Endothelial cell of umbilical vein (primary cell): ENCODE measurements around the gene SMAD3.

Experiments used
- CTCF ChIP-seq, 2 donors: IDR thresholded peaks; 1 replicate in 1 of 2; 2 replicates in 1 of 2; pipeline ENCODE4 v1.5.1; 2011; ENCODE audit warnings: low read length in 2 of 2, mild to moderate bottlenecking in 2 of 2, moderate library complexity in 2 of 2, control low read depth in 1 of 2, inconsistent platforms in 1 of 2, low read depth in 1 of 2; ENCODE audit not compliant: insufficient read depth in 1 of 2; ENCODE audit errors: extremely low read depth in 1 of 2
- EZH2 ChIP-seq: IDR thresholded peaks from 2 replicates; pipeline ENCODE4 v1.6.1; 2012; ENCODE audit warnings: borderline replicate concordance, low read depth, mild to moderate bottlenecking, moderate library complexity, low read length, inconsistent platforms; ENCODE audit not compliant: severe bottlenecking

- TF ChIP-seq CTCF (IDR thresholded peaks at IDR 0.05; ENCODE audit: extremely low read depth in 1 of 2, insufficient read depth in 1 of 2, low read depth in 1 of 2, low read length in 2 of 2) = no peak
- TF ChIP-seq EZH2 = no peak
These were observed 149.7 kb downstream of the SMAD3 start for GRCh38 chr15:67215102-67215501.
